NCI-H128 (cell line): ENCODE data around the gene ADSS1.
"Not testable (repeated sequence)": the region's sequence is repeated elsewhere in the genome, so short reads cannot be mapped to it uniquely, and the experiment has no call there.

Source experiments
- DNase-seq: peaks from one replicate; lab custom pipeline; 2025; ENCODE audit not compliant: unreplicated experiment; lab: John Stamatoyannopoulos, UW

The ADSS1 gene

GRCh38 chr14:104714681-104715080 lies 9.3 kb upstream of the ADSS1 start:
- DNase-seq = no peak

DNA sequence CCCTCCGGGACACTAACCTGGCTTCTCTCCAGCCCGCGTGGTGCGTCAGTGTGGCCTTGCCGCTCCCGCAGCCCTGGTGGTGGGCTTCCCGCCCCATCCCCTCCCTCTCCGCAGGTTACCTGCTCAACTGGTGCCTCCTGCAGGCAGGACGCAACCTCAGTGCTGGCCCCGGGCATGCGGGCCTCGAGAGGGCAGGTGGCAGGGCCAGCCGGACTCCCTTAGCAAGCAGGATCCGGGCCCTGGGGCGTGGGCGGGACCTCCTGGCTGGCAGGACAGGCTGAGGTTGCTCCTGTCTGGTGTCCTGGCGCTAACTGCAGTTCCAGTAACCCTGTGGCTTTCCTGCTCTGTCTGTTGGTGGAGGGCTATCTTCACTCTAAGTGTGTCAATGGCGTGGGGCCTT lies 8.6 kb upstream of the ADSS1 start:
- no peak for DNase-seq

DNA sequence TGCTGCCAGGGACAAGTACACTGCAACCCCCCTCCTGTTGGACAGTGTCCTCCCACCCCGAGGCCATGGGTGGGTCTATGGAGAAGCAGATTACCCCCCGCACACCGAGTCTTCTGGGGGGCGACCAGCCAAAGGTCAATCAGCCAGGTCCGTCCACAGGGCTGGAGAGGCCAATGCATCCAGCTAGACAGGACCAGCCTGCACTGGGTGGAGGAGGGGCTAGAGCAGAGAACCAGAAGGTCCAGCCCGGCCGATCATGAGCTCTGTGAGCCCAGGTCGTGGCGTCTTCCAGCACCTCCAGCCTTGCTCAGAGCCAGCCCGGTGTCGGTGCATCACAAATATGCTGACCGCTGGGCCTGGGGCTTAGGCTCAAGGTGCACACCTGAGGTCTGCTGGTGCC lies 8.2 kb upstream of the ADSS1 start:
- no peak for DNase-seq

DNA sequence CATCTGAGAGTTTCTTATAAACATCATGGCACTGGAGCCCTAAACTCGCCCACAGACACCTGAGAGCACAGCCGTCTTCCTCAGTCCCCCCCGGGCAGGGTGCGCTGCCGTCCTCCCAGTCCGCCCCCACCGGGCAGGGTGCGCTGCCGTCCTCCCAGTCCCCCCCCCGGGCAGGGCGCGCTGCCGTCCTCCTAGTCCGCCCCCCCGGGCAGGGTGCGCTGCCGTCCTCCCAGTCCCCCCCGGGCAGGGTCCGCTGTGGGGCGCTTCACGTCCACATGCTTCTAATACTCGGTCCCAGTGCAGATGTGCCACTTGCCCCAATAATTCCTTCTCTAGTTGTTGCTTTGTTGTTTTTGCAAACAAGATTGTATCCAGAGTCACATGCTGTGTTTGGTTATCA lies 6.9 kb upstream of the ADSS1 start:
- DNase-seq = no peak

GRCh38 chr14:104717646-104718045 lies 6.4 kb upstream of the ADSS1 start:
- DNase-seq = no peak

GRCh38 chr14:104718147-104718546 lies 5.9 kb upstream of the ADSS1 start:
- DNase-seq = no peak

GRCh38 chr14:104718871-104719270 lies 5.2 kb upstream of the ADSS1 start:
- no peak for DNase-seq

- DNase-seq = no peak
Measured at GRCh38 chr14:104719343-104719742, 4.7 kb upstream of the ADSS1 start.

DNA sequence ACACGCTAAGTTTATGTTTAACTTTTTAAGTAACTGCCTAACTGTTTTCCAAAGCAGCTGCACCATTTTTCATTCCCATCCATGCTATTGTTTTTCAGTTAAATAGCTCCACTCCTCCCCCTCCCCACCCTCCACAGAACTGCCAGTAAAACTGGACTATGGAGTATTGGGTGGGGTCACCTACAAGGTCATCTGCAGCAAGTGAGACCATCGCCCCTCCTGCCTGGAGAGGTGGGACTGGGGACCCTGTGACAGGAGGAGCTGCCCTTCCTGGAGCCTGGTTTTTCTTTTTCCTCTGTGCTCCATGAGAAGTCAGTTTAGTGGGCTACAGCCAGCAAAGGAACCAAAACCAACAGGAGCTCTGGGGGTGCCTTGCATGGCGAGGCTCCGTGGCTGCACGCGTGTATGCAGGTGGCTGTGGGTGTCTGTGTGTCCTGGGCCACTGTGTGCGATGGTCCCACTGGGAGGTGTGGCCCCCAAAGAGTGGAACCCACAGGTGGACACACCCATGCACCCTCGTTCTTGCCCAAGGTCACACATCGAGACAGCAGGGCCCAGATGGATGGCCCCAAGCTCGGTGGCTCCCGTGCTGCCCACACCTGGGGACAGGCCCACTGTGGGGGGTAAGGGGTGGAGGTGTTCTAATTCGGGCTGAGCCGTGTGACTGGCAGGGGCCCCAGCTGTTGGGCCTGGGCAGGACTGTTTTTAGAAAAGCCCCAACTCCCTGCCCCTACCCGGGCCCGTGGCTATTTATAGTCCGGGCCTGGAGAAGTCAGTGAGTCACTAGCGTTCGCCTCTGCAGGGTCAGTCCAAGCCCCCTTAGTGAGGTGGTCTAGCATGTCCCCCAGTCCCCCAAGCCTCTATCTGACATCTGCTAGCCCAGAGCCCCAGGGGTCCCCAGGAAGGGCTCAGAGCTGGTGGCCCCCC lies 2.3 kb upstream of the ADSS1 start:
- no peak for DNase-seq

GRCh38 chr14:104722938-104723650 lies 935 bp upstream of the ADSS1 start:
- DNase-seq = no peak

GRCh38 chr14:104724407-104724980 lies 465 bp downstream of the ADSS1 start:
- no peak for DNase-seq

DNA sequence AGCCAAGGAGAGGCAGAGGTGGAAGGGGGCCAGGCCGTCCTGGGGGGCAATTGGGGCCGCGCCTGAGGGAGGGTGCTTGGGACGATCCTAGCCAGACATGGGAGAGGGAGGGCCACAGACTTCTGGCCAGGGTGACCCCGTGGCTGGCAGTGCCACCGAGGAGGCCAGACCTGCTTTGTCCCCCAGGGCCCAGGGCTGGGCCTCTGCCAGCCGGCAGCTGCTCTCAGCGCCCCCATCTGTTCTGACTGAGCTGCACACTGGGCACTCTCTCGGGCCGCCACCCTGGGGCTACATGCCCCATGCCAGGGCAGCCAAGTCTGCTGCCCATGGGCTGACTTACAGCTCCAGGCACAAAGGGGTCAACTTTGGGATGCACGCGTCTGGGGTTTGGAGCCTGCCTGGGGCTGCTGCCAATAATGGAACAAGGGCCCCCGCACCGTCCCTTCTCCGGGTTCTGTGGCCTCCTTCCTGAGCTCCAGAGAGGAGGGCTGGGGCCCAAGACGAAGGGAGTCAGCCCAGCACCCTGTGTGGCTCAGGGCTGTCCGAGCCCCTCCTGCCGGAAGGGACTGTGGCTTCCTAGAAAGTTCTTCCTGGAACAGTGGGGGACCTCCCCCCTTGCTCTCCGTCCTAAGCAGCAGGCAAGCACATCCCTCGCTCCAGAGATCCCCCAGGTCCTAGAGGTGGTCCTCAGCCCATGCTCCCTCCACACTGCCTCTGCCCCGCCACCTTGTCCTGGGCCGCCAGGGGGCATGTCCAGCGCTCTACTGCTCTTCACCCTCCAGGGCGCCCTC lies 1.1 kb downstream of the ADSS1 start:
- DNase-seq = no peak

- no peak for DNase-seq
Measured at GRCh38 chr14:104725772-104726548, 1.9 kb downstream of the ADSS1 start.

- DNase-seq = no peak
Measured at GRCh38 chr14:104726600-104727451, 2.8 kb downstream of the ADSS1 start.

GRCh38 chr14:104728631-104729030 lies 4.6 kb downstream of the ADSS1 start:
- no peak for DNase-seq

- not testable (repeated sequence) for DNase-seq
Measured at GRCh38 chr14:104729176-104729834, 5.3 kb downstream of the ADSS1 start.

GRCh38 chr14:104729835-104730181 lies 5.8 kb downstream of the ADSS1 start:
- DNase-seq = no peak

- no peak for DNase-seq
Measured at GRCh38 chr14:104730487-104730886, 6.5 kb downstream of the ADSS1 start.
